Kidney glomerular epithelial cell (primary cell): ENCODE data around the gene TMEM50A.
"Not testable (repeated sequence)": the region's sequence is repeated elsewhere in the genome, so short reads cannot be mapped to it uniquely, and the experiment has no call there.

ENCODE experiments used
- DNase-seq: peaks from one replicate; lab custom pipeline; 2025; lab: John Stamatoyannopoulos, UW

The TMEM50A gene

DNA sequence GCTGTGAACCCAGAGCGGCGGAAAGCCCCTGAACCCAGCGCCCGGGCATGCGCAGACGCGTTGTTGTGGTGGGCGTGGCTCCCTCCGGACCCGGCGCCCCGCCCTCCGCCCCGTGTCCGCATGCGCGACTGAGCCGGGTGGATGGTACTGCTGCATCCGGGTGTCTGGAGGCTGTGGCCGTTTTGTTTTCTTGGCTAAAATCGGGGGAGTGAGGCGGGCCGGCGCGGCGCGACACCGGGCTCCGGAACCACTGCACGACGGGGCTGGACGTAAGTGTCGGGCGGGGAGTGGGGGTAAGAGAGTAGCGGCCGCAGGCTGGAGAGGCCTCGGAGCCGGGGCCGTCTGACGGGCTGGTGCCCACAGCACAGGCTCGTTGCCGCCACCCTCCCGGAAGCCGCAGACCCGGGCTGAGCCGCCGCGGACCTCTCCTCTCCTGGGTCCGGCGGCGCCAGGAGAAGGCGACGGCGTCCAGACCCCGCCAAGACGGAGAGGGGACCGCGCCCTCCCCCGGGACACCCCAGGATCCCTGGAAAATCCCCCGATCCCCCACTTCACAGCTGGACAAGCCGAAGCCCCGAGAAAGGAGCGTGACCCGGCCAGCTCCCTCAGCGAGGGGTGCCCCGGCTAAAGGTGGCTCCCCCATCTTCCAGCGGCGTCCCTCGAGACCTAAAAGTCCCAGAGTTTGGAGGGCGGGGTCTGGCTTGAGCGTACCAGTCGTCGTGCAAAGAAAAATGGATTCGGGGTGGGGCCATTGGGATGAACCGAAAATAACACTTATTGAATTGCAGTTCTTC is at the start of gene TMEM50A:
Gene TMEM50A, plus strand, starts transcription at position 147 of the 794 bp plus-strand sequence. CDS start 2,153 bp downstream, outside the sequence.
- peak; percentile 71 for DNase-seq

GRCh38 chr1:25288573-25289101 is 49.5 kb upstream of the TMEM50A start:
- not testable (repeated sequence) for DNase-seq

- not testable (repeated sequence) for DNase-seq
Observed at GRCh38 chr1:25290043-25290442, 48.1 kb upstream of the TMEM50A start.

- not testable (repeated sequence) for DNase-seq
Observed at GRCh38 chr1:25293426-25293825, 44.7 kb upstream of the TMEM50A start.

DNA sequence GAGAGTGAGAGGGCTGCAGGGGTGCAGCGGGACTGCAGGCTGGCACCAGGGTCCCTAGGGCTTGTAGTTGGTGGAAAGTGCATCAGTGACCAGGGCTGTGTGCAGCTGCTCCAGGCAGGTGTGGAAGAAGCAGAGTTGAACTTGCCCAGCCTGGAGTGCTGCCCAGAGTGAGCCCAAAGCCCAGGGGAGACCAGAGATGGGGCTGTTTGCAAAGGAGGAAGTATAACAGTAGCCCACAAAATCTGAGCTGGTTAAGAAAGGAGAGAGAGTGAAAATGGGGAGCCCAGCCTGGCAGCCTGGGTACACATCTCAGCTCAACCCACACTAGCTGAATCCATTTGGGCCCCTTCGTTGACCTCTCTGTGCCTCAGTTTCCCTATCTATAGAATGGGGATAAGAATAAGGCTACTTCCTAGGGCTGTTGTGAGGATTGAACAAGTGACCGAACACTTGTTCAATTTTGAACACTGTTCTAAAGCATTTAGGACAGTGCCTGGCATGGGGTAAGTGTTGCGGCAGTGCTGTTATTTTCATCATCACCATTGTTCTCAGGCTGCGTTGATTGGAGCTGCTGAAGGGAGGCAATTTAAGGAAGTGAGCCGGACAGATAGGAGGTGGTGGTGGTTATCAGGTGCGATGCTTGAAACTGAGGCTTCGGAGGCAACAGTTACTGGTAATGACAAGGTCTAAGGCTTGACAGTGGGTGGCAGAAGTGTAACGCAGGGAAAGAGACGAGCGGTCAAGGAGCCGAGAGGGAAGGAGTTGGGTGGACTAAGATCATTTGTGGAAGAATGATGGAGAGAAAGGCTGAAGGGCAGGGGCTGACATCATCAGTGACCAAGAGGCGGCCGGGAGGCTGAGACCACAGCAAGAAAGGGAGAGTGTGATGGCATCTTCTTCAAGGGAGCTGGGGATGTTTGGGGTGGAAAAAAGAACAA is 43.0 kb upstream of the TMEM50A start:
- not testable (repeated sequence) for DNase-seq

GRCh38 chr1:25296501-25296900 is 41.6 kb upstream of the TMEM50A start:
- not testable (repeated sequence) for DNase-seq

- DNase-seq: not testable (repeated sequence)
Observed at GRCh38 chr1:25300729-25301128, 37.4 kb upstream of the TMEM50A start.

GRCh38 chr1:25302330-25302729 is 35.8 kb upstream of the TMEM50A start:
- DNase-seq: not testable (repeated sequence)

DNA sequence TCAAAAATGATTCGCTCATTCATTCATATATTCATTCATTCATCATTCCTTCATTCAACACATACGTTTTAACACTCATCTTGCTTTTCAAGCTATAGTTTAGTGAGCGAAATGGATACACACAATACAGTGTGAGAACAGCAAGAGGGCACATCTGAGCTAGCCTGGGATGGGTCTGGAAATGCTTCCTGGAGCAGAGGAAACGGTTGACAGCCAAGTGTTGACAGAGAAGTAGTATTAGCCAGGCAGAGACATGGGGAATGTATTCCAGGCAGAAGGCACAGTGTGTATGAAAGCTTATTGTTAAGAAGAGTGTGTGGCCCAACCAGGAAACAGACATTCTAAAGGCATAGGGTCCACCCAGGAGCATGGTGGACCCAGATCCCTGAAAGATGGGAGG is 33.2 kb upstream of the TMEM50A start:
- DNase-seq: not testable (repeated sequence)

- not testable (repeated sequence) for DNase-seq
Observed at GRCh38 chr1:25308168-25308567, 30.0 kb upstream of the TMEM50A start.

DNA sequence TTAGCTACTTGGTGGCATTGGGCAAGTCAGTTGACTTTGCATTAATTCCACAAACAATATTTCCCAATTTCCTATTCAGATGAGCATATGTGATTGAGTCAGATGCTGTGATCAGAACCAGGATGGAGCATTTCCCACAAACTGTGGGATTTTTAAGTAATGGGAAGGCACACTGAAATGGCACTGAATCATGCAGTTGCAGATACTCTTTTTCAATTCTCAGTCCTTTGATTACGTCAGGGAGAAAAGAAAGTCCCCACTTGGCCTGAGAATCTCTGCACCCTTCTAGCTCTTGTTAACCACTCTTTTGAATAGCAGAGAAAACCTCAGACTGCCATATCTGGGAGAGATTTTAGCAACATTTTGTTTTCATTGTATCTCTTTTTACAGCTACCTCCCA is 29.0 kb upstream of the TMEM50A start:
- not testable (repeated sequence) for DNase-seq

DNA sequence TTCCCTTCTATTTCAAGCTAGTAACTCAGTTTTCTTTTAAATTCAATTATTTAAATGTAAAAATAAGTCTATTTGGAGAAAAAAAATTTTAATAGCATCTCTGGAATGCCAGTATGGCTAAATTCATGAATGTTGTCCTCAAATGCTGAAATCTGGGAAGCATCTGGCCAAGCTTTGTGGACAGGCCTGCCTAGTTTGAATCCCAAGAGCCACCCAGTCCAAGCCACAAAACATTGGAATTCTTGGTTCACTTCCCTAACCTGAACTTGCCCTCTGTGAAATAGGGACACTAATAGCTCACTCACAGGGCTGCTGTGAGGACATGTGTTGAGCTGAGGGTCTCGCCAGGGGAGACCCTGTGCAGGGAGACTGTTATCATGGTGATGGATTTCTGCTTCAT is 28.6 kb upstream of the TMEM50A start:
- DNase-seq: not testable (repeated sequence)

DNA sequence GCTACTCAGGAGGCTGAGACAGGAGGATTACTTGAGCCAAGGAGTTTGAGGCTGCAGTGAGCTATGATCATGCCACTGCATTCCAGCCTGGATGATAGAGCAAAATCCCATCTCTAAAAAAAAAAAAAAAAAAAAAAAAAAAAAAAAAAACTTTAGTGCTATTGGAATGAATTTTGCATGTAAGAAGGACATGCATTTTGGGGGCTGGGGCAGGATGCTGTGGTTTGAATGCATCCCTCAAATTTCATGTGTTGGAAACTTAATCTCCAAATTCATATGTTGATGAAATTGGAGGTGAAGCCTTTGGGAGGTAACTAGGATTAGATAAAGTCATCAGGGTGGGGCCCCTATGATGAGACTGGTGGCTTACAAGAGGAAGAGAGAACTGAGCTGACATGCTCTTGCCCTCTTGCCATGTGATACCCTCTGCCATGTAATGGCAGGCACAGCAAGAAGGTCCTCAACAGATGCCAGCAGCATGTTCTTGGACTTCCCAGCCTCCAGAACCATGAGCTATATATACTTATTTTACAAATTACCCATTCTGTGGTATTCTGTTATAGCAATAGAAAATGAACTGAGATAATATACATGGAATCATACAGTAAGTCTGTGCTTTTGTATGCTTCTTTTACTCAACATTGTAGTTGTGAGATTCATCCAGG is 25.2 kb upstream of the TMEM50A start:
- DNase-seq: not testable (repeated sequence)

- not testable (repeated sequence) for DNase-seq
Observed at GRCh38 chr1:25320314-25320938, 17.7 kb upstream of the TMEM50A start.

DNA sequence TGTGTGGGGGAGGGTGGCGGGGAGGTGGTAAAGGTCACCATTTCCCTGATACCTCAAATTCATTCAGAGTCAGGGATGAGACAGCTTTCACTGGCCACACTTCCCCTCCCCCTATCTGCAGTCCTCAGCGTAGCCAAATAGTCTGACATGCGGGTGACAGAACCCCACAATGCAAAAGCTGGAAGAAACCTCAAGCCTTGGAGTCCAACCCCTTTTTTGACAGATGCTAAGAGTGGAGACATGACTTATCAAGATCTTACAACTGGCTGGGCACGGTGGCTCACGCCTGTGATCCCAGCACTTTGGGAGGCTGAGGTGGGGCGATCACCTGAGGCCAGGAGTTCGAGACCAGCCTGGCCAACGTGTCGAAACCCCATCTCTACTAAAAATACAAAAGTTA is 16.0 kb upstream of the TMEM50A start:
- DNase-seq: not testable (repeated sequence)

DNA sequence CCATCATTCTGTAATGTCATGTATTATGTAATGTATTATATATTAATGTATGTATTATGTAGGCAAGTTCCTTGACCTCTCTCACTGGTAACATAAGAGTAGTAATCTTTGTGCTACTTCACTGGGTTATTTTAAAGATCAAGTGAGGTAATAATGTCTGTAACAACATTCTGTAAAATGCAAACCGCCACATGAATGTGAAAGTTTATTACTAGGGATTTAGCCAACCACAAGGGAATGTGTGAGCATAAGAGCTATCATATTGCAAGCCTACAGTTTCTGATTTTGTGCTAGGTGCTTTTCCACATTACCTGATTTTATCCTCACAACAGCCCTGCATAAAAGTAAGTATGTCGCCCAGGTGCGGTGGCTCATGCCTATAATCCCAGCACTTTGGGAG is 13.7 kb upstream of the TMEM50A start:
- not testable (repeated sequence) for DNase-seq

GRCh38 chr1:25327864-25328790 is 10.0 kb upstream of the TMEM50A start:
- DNase-seq: not testable (repeated sequence)

DNA sequence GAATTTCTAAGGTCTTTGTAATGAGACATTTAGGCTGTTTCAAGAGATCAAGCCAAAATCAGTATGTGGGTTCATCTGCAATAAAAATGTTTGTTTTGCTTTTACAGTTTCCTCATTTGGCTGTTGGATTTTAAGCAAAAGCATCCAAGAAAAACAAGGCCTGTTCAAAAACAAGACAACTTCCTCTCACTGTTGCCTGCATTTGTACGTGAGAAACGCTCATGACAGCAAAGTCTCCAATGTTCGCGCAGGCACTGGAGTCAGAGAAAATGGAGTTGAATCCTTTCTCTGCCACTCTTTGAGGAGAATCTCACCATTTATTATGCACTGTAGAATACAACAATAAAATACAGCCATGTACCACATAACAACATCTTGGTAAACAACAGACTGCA is 9.3 kb upstream of the TMEM50A start:
- not testable (repeated sequence) for DNase-seq

GRCh38 chr1:25329336-25329735 is 8.8 kb upstream of the TMEM50A start:
- DNase-seq: not testable (repeated sequence)

DNA sequence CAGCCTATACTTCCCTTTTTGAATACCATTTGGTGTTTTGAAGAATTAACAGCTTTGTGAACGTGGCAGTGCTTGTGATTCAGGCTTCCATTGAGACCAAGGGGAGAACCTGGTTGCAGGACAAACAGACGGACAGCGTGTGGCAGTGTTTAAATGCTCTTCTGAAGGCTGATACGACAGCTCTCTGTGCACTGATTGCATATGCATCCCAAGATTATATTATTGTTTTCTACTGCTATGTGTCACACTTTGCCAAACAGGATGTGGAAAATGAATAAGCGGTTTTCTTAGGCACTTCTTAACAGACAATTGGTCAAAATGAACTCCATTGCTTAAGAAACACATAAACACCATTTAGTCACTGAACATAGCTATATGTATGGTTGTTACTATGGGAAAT is 8.2 kb upstream of the TMEM50A start:
- DNase-seq: not testable (repeated sequence)
